HEK293 (cell line): ENCODE measurements around the gene SCFD2.

Source experiments
- CTCF ChIA-PET: fragments of 350-600 bp; formaldehyde crosslinking; extraction: SDS; loops from one replicate; lab custom pipeline; 2021; ENCODE audit warnings: antibody characterized with exemption; lab: Yijun Ruan, JAX
- POLR2A ChIA-PET: fragments of 300-600 bp; formaldehyde crosslinking; extraction: SDS; loops from one replicate; lab custom pipeline; 2020; ENCODE audit warnings: antibody characterized with exemption, inconsistent platforms; lab: Yijun Ruan, JAX
- H3K27ac ChIP-seq: fragments of 200-500 bp; sonication (Bioruptor generic); 2 replicates; pipeline ENCODE4 v1.5.1; 2014; ENCODE audit warnings: low read depth, low read length, control low read depth, inconsistent platforms; ENCODE audit errors: extremely low read depth
- H3K36me3 ChIP-seq, 2 experiments: fragments of 200-500 bp in 1 of 2; sonication (Bioruptor generic) in 1 of 2; 1 replicate in 1 of 2; 2 replicates in 1 of 2; pipeline ENCODE4 v1.5.1; 2014 to 2017; ENCODE audit warnings: inconsistent platforms in 2 of 2, low read length in 2 of 2; ENCODE audit not compliant: control insufficient read depth in 2 of 2, insufficient read depth in 1 of 2
- H3K4me1 ChIP-seq: fragments of 200-500 bp; sonication (Bioruptor generic); 2 replicates; pipeline ENCODE4 v1.5.1; 2014; ENCODE audit warnings: mild to moderate bottlenecking, low read length, inconsistent platforms; ENCODE audit not compliant: control insufficient read depth, insufficient read depth
- H3K4me3 ChIP-seq: 2 replicates; pipeline ENCODE4 v1.5.1; 2011; ENCODE audit warnings: low read depth, mild to moderate bottlenecking, control low read depth, low read length, moderate library complexity
- H3K9me3 ChIP-seq: fragments of 200-500 bp; sonication (Bioruptor generic); 2 replicates; pipeline ENCODE4 v1.5.1; 2014; ENCODE audit warnings: low read depth, low read length, inconsistent platforms; ENCODE audit not compliant: control insufficient read depth, insufficient read depth
- BCL6B ChIP-seq: fragments of 450-650 bp; formaldehyde crosslinking; IDR thresholded peaks from 2 replicates; pipeline ENCODE4 v1.5.1; 2017; ENCODE audit warnings: missing biosample characterization, missing genetic modification characterization
- PRDM6 ChIP-seq: fragments of 450-650 bp; formaldehyde crosslinking; IDR thresholded peaks from 2 replicates; pipeline ENCODE4 v1.5.1; 2017; ENCODE audit warnings: missing biosample characterization, missing genetic modification characterization
- RBAK ChIP-seq: fragments of 450-650 bp; formaldehyde crosslinking; IDR thresholded peaks from 2 replicates; pipeline ENCODE4 v1.5.1; 2016; ENCODE audit warnings: missing biosample characterization, missing genetic modification characterization
- SCRT1 ChIP-seq: fragments of 450-650 bp; formaldehyde crosslinking; IDR thresholded peaks from 2 replicates; pipeline ENCODE4 v1.5.1; 2016; ENCODE audit warnings: missing biosample characterization, missing genetic modification characterization, borderline replicate concordance
- TRIM28 ChIP-seq: IDR thresholded peaks from 2 replicates; pipeline ENCODE4 v1.6.1; 2011; ENCODE audit warnings: low read length, control low read depth, borderline replicate concordance
- ZBTB17 ChIP-seq: fragments of 450-650 bp; formaldehyde crosslinking; IDR thresholded peaks from 2 replicates; pipeline ENCODE4 v1.5.1; 2016; ENCODE audit warnings: missing biosample characterization, missing genetic modification characterization
- ZNF157 ChIP-seq: fragments of 450-650 bp; formaldehyde crosslinking; IDR thresholded peaks from 2 replicates; pipeline ENCODE4 v1.5.1; 2016; ENCODE audit warnings: missing biosample characterization, missing genetic modification characterization
- ZNF174 ChIP-seq: fragments of 450-650 bp; formaldehyde crosslinking; IDR thresholded peaks from 2 replicates; pipeline ENCODE4 v1.5.0; 2017; ENCODE audit warnings: missing biosample characterization, mild to moderate bottlenecking, missing genetic modification characterization
- ZNF311 ChIP-seq: fragments of 450-650 bp; formaldehyde crosslinking; IDR thresholded peaks from 2 replicates; pipeline ENCODE4 v1.5.1; 2017; ENCODE audit warnings: missing biosample characterization, missing genetic modification characterization, borderline replicate concordance
- ZNF354C ChIP-seq: fragments of 450-650 bp; formaldehyde crosslinking; IDR thresholded peaks from 2 replicates; pipeline ENCODE4 v1.5.1; 2016; ENCODE audit warnings: missing biosample characterization, missing genetic modification characterization, low read depth, borderline replicate concordance
- ZNF398 ChIP-seq: fragments of 450-650 bp; formaldehyde crosslinking; IDR thresholded peaks from 2 replicates; pipeline ENCODE4 v1.5.1; 2017; ENCODE audit warnings: missing biosample characterization, missing genetic modification characterization
- ZNF623 ChIP-seq: fragments of 450-650 bp; formaldehyde crosslinking; IDR thresholded peaks from 2 replicates; pipeline ENCODE4 v1.5.1; 2016; ENCODE audit warnings: missing biosample characterization, missing genetic modification characterization
- ZNF639 ChIP-seq: fragments of 450-650 bp; formaldehyde crosslinking; IDR thresholded peaks from 2 replicates; pipeline ENCODE4 v1.5.1; 2016; ENCODE audit warnings: missing biosample characterization, missing genetic modification characterization
- ZNF660 ChIP-seq: fragments of 450-650 bp; IDR thresholded peaks from 2 replicates; pipeline ENCODE4 v1.5.1; 2018; ENCODE audit warnings: missing biosample characterization, mild to moderate bottlenecking, missing genetic modification characterization
- ZNF76 ChIP-seq: fragments of 450-650 bp; formaldehyde crosslinking; IDR thresholded peaks from 2 replicates; pipeline ENCODE4; 2016; ENCODE audit warnings: low read depth, missing biosample characterization, missing genetic modification characterization, borderline replicate concordance
- ZNF792 ChIP-seq: fragments of 450-650 bp; formaldehyde crosslinking; IDR thresholded peaks from 2 replicates; pipeline ENCODE4 v1.5.1; 2016; ENCODE audit warnings: missing biosample characterization, missing genetic modification characterization
- ZSCAN4 ChIP-seq: fragments of 450-650 bp; formaldehyde crosslinking; IDR thresholded peaks from 2 replicates; pipeline ENCODE4 v1.5.1; 2017; ENCODE audit warnings: missing biosample characterization, missing genetic modification characterization
- ZXDB ChIP-seq: fragments of 450-650 bp; formaldehyde crosslinking; IDR thresholded peaks from 2 replicates; pipeline ENCODE4 v1.5.1; 2016; ENCODE audit warnings: missing biosample characterization, missing genetic modification characterization

The SCFD2 gene

GRCh38 chr4:53169695-53170617, 195.9 kb downstream of the SCFD2 start (continued):
- TF ChIP-seq ZSCAN4 (tag by site-specific recombination) (no peak), ZNF639 (tag by site-specific recombination) (no peak)

- no peaks in the 10 kb centered on the region for H3K9me3 ChIP-seq
- CTCF ChIA-PET = interaction anchor here (0.6 to 0.7 kb wide), 2 partner anchors 16 to 30 kb away, joined by 3 to 4 read pairs; no protein-coding TSS in a partner anchor
- H3K4me1 ChIP-seq = no peaks in the 10 kb centered on the region
- TF ChIP-seq ZNF311 (no peak), ZNF76 (no peak), ZNF660 (no peak)
- POLR2A ChIA-PET = no interaction called here
- H3K27ac ChIP-seq = no peak overlapping the region
- no peak overlapping the region for H3K4me3 ChIP-seq
- no peaks in the 10 kb centered on the region for H3K36me3 ChIP-seq
These were observed 197.6 kb downstream of the SCFD2 start for GRCh38 chr4:53168228-53168627.

- no peaks in the 10 kb centered on the region for H3K4me1 ChIP-seq
- H3K27ac ChIP-seq = no peak overlapping the region
- ChIA-PET POLR2A (no interaction called here), CTCF (no interaction called here)
- no peaks in the 10 kb centered on the region for H3K9me3 ChIP-seq
- no peaks in the 10 kb centered on the region for H3K36me3 ChIP-seq
- no peak for TF ChIP-seq ZBTB17 (tag by site-specific recombination)
- no peak for TF ChIP-seq ZNF792 (tag by site-specific recombination)
- no peak for TF ChIP-seq PRDM6 (tag by site-specific recombination)
- no peak for TF ChIP-seq SCRT1 (tag by site-specific recombination)
- TF ChIP-seq BCL6B (tag by site-specific recombination) = no peak
- TF ChIP-seq ZNF623 = no peak
- TF ChIP-seq ZNF398 (tag by site-specific recombination) = no peak
- no peak for TF ChIP-seq ZNF157 (tag by site-specific recombination)
- no peak for TF ChIP-seq TRIM28
- TF ChIP-seq ZXDB = no peak
- no peak for TF ChIP-seq ZNF354C
- no peak for TF ChIP-seq RBAK (tag by site-specific recombination)
- TF ChIP-seq ZNF639 (tag by site-specific recombination) = no peak
- no peak for TF ChIP-seq ZNF174 (tag by site-specific recombination)
- no peak overlapping the region for H3K4me3 ChIP-seq
These were observed 202.9 kb downstream of the SCFD2 start for GRCh38 chr4:53162969-53163368.
